HUDEP-2 (cell line): ENCODE data around the gene ATP8B2.
A peak's percentile ranks its signal among the peaks of the same experiment; 100 is the strongest.
"Not testable (repeated sequence)": the region's sequence is repeated elsewhere in the genome, so short reads cannot be mapped to it uniquely, and the experiment has no call there.

Source experiments
- DNase-seq, 76 experiments: peaks; one replicate each; lab custom pipeline; 2025; ENCODE audit not compliant: unreplicated experiment in 76 of 76; lab: John Stamatoyannopoulos, UW

Gene ATP8B2

DNA sequence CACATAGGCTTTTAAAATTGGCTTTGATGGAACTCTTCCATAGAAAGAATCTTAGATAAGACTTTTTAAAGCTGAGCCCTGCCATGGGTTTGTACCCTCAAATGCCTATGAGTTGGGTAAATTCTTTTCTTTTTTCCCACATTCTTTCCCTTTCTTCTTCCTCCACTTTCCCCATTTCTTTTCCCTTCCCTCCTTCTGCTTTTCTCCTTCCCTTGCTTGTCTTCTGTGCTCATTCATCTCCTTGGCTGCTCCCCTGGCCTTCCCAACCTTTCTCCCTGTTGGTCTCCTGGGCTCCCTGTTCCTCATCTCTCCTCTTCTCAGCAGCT lies 3.8 kb upstream of the ATP8B2 start:
- not testable (repeated sequence) for DNase-seq

DNA sequence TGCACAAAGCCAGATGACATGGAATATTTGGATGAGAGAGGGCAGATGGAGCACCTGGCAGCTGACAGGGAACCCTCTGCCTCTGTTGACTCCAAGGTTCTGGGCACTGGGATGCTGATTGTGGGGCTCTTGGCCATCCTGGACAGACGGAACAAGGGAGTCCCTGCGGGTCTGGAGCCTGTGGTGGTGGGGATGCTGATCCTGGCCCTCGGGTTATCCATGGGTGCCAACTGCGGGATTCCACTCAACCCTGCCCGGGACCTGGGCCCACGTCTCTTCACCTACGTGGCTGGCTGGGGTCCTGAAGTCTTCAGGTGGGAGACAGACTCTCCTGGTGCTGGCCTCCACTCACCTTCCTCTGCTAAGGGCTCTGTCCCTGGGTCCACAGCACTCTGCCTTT lies 1.8 kb upstream of the ATP8B2 start:
- DNase-seq = no peak

DNA sequence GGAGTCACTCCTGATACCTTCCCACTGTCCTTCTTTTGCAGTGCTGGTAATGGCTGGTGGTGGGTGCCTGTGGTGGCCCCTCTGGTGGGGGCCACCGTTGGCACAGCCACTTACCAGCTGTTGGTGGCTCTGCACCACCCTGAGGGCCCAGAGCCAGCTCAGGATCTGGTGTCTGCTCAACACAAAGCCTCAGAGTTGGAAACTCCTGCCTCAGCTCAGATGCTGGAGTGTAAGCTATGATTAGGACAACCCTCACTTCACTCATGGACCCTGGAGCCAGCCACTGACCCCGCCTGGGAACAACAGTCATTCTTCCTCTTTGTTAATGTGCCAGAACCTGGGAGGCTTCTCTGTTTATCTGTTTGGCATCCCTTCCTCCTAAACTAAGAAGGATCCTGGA lies 1.1 kb upstream of the ATP8B2 start:
- DNase-seq = no peak

DNA sequence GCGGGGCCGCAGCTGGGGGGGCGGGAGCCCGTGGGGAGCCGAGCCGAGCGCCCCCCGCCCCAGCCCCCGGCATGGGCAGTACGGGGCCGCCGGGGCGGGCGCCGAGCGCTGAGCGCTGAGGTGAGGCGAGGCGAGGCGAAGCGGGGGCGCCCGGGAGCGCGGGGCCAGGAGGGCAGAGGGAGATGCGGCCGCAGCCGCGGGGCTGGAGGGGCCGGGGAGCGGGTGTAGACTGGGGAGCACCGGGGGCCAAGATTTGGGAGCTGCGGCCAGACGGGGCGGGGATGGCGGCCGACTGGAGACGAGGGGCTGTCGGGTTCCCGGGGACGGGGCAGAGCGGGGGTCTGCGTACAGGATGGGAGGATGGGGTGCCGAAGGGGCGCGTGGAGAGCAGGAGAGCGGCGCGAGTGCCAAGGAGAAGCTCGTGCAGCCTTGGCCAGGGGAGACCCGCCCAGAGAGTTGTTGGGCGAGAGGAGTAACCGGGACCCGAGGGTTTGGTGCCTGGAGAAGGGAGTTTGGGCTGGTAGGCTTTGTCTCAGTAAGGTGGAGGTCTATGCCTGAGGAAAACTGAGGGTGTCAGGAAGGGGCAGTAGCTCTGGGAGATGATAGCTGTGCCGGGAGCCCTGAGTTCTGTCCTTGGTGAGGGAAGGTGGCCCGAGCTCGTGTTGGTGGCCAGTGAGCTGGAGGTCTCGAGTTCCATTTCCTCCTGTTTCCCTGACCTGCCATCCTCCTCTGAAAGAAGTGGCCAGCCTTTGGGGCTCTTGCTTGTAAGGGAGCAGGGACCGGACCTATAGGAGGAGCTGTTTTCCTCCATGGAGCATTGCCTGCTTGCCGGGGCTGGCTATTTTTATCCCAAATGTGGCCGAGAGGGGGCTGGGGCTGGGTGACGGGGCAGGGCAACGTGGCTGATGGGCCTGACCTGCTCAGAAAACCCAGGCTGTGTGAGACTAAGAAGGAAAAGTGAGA lies 539 bp downstream of the ATP8B2 start:
- peak in 52 of 76 experiments; percentile 4 to 67 (median 42) for DNase-seq

DNA sequence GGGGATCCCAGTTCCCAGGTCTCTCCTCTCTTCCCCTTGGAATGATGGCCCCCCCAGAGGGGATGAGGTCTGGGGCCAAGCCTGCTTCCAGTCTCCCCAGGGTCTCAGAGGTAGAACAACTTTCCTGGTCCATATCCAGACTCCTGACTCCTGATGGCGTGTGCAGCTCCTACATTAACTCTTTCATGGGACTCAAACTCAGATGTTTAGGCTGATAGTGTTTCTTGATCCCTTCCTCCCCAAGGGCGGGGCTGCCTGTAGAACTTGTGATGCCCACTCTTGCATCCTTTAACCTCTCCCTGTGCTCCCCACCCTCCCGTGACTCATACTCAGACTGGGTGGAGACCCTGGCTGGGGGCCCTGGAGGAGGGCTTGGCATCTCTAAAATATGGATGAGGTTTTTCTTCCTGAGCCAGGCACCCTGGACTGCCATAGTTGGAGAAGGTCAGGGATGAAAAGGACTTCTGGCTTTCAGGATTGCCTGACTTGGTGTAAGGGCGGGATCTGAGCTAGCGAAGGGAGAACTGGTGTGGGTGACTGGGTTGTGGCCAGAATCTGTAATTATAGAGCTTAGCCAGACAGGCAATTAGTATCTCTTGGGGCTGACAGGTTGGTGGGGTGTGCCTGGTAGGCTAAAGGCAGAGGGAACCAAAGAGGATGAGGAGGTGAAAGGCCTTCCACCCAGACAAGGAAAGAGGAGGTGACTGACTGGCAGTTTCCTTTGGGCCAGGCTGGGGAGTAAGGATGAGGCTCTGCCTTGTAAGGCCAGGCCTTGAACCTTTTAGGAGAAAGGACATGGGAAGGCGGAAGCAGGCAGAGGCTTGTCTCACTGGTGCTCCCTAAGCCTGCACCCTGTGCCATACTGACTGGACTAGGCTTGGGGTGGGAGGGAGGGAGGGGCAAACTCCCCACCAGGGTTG lies 1.5 kb downstream of the ATP8B2 start:
- peak in 71 of 76 experiments; percentile 13 to 84 (median 53) for DNase-seq

DNA sequence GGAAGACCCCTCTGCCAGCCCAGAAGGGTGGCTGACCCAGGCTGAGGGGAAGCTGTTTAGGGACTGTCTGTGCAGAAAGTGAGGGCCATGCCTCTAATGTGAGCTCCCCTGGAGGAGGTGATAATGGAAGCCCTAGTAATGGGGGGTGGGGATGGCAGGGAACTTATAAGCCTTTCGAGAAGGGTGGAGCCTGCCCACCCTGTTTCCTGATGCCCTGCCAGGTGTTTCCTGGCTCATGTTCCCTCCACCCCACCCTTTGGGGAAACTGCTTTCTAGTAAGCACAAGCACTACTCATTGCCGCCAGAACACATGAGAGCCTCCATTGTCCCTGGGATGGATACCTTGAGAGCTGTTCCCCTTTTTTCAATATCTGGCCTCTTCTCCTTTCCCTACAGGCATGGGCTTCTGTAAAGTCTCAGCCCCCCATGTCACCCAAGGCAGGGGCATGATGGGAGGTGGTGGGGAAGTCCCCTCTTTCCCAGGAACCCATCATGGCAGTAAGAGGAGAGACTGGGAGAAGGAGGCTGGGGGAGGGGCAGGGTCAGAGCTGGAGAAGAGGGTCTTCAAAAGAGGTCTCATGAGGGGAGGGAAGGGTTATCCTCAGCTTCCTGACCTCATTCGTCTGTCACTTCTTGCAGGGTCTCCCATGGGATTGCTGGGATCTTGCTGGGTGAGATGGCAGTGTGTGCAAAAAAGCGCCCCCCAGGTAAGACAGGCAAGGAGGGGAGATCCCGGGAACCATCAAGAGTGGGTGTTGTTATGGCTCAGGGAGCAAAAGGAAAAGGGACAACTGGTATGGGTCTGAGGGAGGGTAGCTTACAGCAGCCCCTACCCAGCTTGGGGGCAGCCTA lies 2.4 kb downstream of the ATP8B2 start:
- DNase-seq = peak in 3 of 76 experiments; percentile 11 to 50 (median 13)

DNA sequence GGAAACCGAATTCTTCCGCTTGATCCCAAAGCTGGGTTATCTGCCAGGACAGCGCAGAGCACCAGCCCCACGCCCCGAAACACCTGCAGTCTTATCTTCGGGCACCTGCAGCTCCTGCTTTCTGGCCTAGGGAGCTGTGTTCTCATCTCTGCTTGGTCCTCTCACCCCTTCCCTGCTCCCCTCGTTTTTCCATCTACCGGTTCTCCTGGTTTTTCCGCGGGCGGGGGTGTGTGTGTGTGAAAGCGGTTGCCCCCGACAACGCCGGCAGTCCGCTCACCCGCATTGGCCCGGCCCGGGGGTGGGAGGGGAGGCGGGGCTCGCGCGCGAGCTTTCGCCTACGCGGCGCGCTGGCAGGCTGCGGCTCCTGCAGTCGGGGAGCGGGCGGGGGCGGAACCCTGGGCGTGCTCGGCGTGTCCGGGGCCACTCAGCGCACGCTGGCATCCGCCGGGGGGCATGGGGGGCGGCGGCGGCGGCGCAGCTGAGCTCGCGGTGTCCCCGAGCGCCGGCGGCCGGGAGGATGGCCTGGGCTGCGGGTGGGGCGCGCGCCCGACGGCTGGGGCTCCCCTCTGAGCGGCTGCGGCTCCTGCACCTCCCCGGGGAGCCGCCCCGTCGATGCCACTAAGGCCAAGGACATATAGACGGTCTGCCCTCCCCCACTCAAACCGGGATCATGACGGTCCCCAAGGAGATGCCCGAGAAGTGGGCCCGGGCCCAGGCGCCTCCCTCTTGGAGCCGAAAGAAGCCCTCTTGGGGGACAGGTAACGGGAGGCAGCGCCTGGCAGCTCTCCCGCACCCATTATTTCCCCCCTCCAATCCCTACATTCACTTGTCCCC lies 3.2 kb downstream of the ATP8B2 start:
- DNase-seq = peak in 68 of 76 experiments; percentile 4 to 86 (median 69)

DNA sequence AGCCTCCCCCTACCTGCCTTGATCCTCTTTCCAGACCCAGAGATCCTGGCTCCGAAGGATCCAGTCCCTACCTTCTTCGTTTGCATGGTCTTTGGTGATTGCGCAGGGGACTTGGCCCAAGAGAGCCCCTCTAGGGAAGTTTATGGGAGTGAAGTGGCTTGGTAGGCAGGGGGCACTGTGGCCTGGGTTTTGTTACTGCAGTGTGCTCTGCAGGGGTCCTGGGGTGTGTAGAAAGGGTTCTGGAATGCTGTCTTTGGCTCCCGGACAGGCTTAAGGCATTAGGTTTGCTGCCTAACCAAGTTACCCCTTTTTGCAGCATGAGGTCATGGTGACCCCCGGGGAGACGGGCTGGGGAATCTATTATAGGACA lies 3.8 kb downstream of the ATP8B2 start:
- no peak for DNase-seq

DNA sequence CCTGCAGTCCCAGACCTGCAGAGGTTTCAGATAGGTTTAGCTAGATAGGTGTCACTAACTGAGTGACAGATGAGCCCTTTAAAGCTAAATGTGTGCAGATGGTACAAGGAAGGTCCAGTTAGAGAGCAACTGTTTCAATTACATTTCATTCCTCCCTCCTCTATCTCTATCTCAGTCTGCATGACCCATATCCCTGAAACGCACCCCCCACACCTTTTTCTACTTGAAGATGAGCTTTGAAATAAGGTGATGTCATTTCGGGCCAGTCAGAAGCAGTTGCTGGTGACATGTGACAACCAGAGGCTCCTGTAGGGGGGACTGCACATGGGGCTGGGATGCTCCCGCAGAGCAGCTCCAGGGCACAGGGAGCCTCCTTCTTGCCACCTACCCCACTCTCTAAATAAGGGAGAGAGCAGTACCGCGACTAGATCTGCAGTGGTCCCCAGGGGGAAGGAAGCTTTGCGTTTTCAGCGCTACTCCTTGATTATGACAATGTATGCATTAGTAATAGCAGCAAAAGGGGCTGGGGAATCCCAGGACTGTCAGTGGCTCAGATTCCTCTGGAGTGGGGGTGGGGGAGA lies 4.3 kb downstream of the ATP8B2 start:
- no peak for DNase-seq

DNA sequence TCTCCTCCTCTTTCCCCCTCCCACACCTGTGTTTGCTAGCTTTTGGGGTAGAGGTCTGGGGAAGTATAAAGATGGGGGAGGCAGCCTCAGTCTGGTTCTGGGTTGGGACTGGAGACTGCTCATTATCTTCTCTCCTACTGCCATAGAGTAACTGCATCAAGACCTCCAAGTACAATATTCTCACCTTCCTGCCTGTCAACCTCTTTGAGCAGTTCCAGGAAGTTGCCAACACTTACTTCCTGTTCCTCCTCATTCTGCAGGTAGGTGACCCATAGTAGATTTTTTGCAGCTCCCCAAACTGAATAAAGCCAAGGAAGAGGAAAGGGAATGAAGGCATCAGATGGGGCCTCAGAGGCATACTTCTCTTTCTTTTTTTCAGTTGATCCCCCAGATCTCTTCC lies 5.3 kb downstream of the ATP8B2 start:
- DNase-seq = no peak

DNA sequence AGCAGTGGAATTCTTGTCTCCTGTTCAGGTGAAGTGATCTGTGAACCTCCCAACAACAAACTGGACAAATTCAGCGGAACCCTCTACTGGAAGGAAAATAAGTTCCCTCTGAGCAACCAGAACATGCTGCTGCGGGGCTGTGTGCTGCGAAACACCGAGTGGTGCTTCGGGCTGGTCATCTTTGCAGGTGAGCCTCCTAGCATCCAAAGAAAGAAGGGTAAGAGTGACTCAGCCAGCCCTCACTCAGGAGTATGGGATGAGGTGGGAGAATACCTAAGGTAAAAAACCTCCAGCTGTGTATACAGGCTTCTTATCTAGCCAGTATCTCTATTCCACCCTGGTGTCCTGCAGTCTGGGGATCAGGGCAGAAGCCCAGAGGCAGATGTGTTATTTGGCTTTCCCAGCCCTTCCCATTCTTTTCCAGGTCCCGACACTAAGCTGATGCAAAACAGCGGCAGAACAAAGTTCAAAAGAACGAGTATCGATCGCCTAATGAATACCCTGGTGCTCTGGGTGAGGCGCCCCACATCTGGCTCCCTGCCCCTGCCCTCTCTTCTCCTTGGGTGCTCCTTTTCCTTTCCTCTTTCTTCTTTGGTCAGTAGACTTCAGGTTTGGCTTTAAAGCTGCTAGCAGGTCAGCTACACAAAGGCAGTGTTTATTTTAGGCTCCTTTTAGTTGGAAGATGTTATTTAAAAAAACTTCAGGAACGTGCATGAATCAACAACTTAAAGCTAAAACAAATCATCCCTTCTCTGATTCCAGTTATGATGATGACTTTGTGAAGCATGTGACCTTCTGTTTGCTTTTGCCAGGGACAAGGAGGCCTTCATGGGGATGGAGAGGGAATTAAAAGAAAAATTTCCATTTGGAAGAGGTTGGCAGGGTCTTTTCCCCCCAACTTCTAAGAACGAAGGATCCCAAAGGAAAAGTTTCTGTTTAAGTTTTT lies 9.0 kb downstream of the ATP8B2 start:
- no peak for DNase-seq

DNA sequence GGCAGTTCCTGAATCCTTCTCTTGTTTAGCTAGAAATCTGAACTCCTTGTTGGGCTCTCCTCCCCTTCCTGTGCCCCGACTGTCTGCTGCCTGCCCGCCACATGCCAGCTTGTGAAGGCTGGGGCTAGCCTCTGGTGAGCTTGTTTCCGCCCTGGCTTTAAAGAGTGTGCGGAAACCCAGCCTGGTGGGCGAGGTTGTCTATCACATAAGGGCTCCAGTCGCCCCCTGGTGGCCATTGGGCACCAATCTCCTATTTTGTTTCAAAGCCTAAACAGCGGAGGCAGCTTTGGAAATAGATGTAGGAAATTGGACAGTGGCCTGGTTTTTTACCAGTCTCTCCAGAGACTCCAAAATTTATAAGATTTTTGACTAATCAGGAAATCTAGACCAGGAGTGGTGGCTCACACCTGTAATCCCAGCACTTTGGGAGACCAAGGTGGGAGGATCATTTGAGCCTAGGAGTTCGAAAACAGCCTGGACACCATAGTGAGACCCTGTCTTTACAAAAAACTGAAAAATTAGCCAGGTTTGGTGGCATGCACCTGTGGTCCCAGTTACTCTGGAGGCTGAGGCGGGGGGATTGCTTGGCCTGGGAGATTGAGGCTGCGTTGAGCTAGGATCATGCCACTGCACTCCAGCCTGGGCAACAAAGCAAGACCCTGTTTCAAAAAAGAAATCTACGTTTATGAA lies 9.8 kb downstream of the ATP8B2 start:
- peak in 73 of 76 experiments; percentile 21 to 86 (median 67) for DNase-seq

DNA sequence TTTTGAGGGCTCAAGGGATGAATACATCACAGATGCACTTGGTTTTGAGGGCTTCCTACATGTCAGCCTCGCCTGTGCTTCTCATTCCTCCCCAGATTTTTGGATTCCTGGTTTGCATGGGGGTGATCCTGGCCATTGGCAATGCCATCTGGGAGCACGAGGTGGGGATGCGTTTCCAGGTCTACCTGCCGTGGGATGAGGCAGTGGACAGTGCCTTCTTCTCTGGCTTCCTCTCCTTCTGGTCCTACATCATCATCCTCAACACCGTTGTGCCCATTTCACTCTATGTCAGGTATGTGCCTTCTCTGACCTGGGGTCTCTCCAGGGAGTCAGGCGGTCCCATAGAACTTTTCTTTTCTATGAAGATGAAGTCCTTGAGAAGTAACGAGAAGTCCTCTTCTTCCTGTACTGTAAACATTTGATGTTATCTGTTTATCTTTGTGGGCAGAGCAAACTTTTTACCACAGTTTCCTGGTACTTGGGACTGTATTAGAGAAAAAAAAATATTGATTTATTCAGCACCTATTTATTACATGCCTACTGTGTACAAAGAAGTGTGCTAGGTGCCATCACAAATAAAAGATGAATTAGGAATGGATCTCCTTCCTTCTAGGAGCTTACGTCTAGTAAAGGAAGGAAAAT lies 12.0 kb downstream of the ATP8B2 start:
- no peak for DNase-seq

DNA sequence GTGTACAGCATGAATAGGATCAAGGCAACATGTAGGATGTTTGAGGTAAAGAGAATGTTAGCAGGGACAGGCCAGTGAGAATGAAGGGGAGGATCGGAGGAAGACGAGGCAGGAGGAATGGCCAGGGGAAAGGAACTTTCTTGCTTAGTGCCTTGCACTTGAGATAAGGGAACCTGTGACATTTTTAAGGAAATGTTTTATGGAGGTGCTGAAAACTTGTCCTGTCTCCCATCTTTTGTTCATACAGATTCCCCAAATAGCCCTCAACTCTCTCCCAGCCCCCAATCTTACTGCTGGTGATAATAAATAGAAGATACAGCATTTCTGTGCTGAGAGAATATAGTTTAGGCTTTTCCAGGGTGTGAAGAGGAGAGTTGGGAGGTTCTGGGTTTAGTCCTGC lies 13.6 kb downstream of the ATP8B2 start:
- DNase-seq = no peak

DNA sequence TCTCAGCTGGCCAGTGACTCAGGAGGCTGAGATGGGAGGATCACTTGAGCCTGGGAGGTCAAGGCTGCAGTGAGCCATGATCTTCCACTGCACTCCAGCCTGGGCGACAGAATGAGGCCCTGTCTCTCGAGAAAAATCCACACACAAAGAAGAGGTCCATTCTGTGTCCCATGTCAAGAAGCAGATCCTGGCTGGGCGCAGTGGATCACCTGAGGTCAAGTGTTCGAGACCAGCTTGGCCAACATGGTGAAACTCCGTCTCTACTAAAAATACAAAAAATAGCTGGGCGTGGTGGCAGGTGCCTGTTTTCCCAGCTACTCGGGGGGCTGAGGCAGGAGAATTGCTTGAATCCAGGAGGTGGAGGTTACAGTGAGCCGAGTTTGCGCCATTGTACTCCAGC lies 16.0 kb downstream of the ATP8B2 start:
- DNase-seq = not testable (repeated sequence)

DNA sequence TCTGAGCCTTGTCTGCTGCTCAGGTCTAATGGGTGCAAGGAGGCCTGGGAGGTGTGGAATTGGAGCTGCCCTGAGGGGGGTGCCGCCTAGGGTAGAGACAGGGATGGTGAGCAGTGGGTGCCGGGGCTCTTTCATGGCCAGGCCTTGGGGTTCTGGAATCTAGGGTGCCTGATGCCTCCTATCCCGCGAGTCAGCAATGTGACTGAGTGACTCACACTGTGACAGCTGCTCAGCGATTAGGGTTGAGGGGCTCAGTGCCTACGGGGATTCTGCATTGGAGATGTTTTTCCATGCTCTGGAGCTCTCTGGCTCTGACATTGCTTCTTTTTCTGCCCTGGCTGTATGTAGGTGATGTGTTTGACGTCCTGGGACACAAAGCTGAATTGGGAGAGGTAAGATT lies 16.8 kb downstream of the ATP8B2 start:
- DNase-seq = no peak

DNA sequence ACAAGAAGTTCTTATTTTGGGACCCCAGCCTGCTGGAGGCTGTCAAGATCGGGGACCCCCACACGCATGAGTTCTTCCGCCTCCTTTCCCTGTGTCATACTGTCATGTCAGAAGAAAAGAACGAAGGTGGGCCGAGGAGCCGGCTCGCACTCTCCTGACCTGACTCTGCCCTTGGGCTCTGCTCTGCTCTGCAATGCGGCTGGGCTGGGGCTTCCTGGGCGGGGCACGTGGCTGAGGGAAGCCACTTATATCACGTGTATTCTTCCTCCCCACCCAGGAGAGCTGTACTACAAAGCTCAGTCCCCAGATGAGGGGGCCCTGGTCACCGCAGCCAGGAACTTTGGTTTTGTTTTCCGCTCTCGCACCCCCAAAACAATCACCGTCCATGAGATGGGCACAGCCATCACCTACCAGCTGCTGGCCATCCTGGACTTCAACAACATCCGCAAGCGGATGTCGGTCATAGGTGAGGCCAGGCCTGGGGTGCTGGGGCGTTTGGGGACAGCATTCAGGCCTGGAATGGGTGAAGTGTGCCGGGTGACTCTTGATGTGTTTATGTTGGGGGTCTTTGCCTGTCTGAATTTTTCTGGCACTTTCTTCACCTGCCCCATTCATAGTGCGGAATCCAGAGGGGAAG lies 17.6 kb downstream of the ATP8B2 start:
- peak in 9 of 76 experiments; percentile 13 to 31 (median 15) for DNase-seq
